Measurements from ENCODE around the gene XAB2.

GRCh38 chr19:7623725-7624603, 5.4 kb downstream of the XAB2 start:
- TF ChIP-seq POLR2A (IDR thresholded peaks at IDR 0.05) (no peak), CTCF (IDR thresholded peaks at IDR 0.05) (no peak)

Measured in uterus (tissue), 2 donors.